ENCODE measurements around the gene PSMA3. TPM values are rescaled to one million over a fixed set of nuclear protein-coding genes. Genes with fewer than 3 reads are reported as not detected.
"Not testable (repeated sequence)": the region's sequence is repeated elsewhere in the genome, so short reads cannot be mapped to it uniquely, and the experiment has no call there.

Gene PSMA3
- total RNA-seq, 1 donor = 159 TPM

- DNase-seq (ENCODE audit: low read depth) = peak; percentile 78
- H3K4me3 ChIP-seq (ENCODE audit: low read depth, low read length) = peak overlapping the region; percentile 63
- TF ChIP-seq CTCF (IDR thresholded peaks at IDR 0.05; ENCODE audit: insufficient read depth, low read depth, low read length) = no peak
Observed at GRCh38 chr14:58239244-58240195, 5.1 kb upstream of the PSMA3 start.

- no peak for DNase-seq (ENCODE audit: low read depth)
- H3K4me3 ChIP-seq (ENCODE audit: low read depth, low read length) = peak overlapping the region; percentile 84
- TF ChIP-seq CTCF (IDR thresholded peaks at IDR 0.05; ENCODE audit: insufficient read depth, low read depth, low read length) = no peak
Observed at GRCh38 chr14:58243790-58244555, 670 bp upstream of the PSMA3 start.

- H3K4me3 ChIP-seq (ENCODE audit: low read depth, low read length) = peak overlapping the region; percentile 84
- TF ChIP-seq CTCF (IDR thresholded peaks at IDR 0.05; ENCODE audit: insufficient read depth, low read depth, low read length) = no peak
- DNase-seq (ENCODE audit: low read depth) = no peak
Observed at GRCh38 chr14:58245562-58245961, 919 bp downstream of the PSMA3 start.

DNA sequence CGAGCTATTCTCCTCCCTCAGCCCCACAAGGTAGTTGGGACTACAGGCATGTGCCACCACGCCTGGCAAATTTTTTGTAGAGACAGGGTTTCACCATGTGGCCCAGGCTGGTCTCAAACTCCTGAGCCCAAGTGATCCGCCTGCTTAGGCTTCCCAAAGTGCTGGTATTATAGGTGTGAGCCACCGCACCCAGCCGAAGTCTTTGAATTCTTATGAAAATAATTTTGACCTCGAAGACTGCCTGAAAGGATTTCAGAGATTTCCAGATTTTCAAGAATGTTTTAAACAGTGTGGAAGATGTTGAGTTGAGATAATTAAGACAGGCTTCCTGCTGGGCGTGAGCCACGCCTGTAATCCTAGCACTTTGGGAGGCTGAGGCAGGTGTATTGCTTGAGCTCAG, 5.0 kb downstream of the PSMA3 start:
- H3K4me3 ChIP-seq (ENCODE audit: low read depth, low read length) = no peak overlapping the region
- no peak for DNase-seq (ENCODE audit: low read depth)
- TF ChIP-seq CTCF (IDR thresholded peaks at IDR 0.05; ENCODE audit: insufficient read depth, low read depth, low read length) = no peak

DNA sequence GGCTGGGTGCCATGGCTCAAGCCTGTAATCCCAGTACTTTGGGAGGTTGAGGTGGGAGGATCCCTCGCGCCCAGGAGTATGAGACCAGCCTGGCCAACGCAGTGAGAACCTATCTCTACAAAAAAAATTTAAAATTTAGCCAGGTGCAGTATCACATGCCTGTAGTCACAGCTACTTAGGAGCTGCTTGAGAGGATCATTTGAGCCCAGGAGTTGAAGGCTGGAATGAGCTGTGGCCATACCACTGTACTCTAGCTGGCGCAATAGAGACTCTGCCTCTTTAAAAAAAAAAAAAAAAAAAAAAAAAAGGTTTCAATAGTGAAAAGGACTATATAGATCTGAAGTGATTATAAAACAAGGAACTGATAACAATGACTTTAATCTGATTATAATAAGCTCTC, 13.5 kb downstream of the PSMA3 start:
- peak; percentile 4 for TF ChIP-seq CTCF (IDR thresholded peaks at IDR 0.05; ENCODE audit: insufficient read depth, low read depth, low read length)
- H3K4me3 ChIP-seq (ENCODE audit: low read depth, low read length) = no peak overlapping the region
- no peak for DNase-seq (ENCODE audit: low read depth)

DNA sequence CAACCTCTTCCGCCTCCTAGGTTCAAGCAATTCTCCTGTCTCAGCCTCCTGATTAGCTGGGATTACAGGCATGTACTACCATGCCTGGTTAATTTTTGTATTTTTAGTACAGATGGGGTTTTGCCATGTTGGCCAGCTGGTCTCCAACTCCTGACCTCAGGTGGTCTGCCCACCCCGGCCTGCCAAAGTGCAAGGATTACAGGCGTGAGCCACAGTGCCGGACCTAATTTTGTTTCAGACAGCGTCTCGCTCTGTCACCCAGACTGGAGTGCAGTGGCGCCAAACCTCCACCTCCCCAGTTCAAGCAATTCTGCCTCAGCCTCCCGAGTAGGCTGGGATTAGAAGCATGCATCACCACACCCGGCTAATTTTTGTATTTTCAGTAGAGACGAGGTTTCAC, 17.4 kb downstream of the PSMA3 start:
- H3K4me3 ChIP-seq (ENCODE audit: low read depth, low read length); DNase-seq (ENCODE audit: low read depth): not testable (repeated sequence)

GRCh38 chr14:58265401-58265800, 20.8 kb downstream of the PSMA3 start:
- TF ChIP-seq CTCF (IDR thresholded peaks at IDR 0.05; ENCODE audit: insufficient read depth, low read depth, low read length) = no peak
- H3K4me3 ChIP-seq (ENCODE audit: low read depth, low read length) = no peak overlapping the region
- no peak for DNase-seq (ENCODE audit: low read depth)
